NB4 (cell line): ENCODE measurements around the gene GPR107.
A peak's percentile ranks its signal among the peaks of the same experiment; 100 is the strongest.

Source experiments
- DNase-seq: peaks from one replicate; pipeline ENCODE4 v3.0.0; 2010; ENCODE audit warnings: low read depth
- H3K4me3 ChIP-seq: one replicate; pipeline ENCODE4 v1.5.1; 2011; ENCODE audit warnings: mild to moderate bottlenecking, low read depth, low read length, moderate library complexity
- MAX ChIP-seq: IDR thresholded peaks from 2 replicates; pipeline ENCODE4 v1.6.1; 2011; ENCODE audit warnings: low read depth, low read length
- MYC ChIP-seq: IDR thresholded peaks from 2 replicates; pipeline ENCODE4 v1.6.1; 2011; ENCODE audit warnings: low read depth, low read length
- POLR2A ChIP-seq: IDR thresholded peaks from 2 replicates; pipeline ENCODE4 v1.6.1; 2011; ENCODE audit warnings: mild to moderate bottlenecking; ENCODE audit not compliant: insufficient read length; ENCODE audit errors: extremely low read depth
- TF ChIP-seq, protein P1 (sequence below): IDR thresholded peaks from one replicate; pipeline ENCODE4 v1.5.1; 2012; ENCODE audit warnings: low read depth, low read length

Gene GPR107

GRCh38 chr9:130132746-130133145, 79.0 kb downstream of the GPR107 start:
- TF ChIP-seq MAX (no peak), POLR2A (no peak), MYC (no peak)
- TF ChIP-seq, protein P1, sequence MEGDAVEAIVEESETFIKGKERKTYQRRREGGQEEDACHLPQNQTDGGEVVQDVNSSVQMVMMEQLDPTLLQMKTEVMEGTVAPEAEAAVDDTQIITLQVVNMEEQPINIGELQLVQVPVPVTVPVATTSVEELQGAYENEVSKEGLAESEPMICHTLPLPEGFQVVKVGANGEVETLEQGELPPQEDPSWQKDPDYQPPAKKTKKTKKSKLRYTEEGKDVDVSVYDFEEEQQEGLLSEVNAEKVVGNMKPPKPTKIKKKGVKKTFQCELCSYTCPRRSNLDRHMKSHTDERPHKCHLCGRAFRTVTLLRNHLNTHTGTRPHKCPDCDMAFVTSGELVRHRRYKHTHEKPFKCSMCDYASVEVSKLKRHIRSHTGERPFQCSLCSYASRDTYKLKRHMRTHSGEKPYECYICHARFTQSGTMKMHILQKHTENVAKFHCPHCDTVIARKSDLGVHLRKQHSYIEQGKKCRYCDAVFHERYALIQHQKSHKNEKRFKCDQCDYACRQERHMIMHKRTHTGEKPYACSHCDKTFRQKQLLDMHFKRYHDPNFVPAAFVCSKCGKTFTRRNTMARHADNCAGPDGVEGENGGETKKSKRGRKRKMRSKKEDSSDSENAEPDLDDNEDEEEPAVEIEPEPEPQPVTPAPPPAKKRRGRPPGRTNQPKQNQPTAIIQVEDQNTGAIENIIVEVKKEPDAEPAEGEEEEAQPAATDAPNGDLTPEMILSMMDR: no peak
- H3K4me3 ChIP-seq: no peak overlapping the region
- DNase-seq: no peak

DNA sequence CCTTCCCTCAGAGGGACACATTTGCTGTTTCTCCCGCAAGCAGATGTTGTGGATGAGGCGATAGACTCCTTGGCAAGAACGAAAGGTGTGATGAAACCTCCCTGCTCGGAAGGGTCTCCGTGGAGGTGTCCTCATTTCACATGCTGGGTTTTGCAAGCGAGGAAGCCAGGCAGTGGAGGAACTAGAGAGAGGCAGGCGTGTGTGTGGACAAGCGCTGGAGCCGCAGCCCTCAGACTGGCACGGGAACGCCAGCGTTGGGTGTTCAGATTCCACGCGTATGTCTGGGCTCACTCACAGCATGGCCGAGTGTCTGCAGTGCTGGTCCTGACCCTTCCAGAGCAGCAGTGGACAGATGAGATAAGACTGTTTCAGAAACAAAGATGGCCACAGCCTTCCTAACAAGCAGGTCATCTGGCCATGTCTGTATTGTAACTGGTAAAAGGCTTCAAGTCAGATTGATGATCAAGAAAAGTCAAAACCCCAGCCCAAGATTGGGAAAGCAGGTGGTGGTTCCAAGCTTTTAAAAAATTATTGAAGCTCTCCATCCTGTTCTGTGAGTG, 83.5 kb downstream of the GPR107 start:
- H3K4me3 ChIP-seq: no peak overlapping the region
- TF ChIP-seq MYC (no peak), POLR2A (no peak), MAX (no peak)
- TF ChIP-seq, protein P1: no peak
- DNase-seq: no peak

DNA sequence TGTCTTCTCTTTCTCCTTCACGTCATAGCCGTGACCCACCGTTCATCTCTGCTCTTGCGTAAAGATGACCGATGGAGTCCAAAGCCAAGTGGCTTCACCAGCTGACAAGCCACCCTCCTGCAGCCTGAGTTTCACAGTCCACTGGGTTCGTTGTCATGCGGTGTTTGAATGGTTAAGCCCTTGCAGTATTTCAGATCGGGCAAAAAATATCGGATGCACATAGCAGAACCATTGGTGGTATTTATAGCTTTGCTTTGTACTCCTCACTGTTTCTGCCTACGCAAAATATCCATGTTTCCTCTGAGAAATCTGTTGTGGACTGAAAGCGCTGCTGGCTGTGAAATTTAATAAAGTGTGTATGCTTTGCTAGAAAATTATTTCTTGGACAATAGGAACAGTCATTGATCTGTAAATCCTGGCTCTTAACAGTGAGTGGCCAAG, 84.0 kb downstream of the GPR107 start:
- TF ChIP-seq POLR2A (no peak), MYC (no peak), MAX (no peak)
- TF ChIP-seq, protein P1: no peak
- no peak for DNase-seq
- no peak overlapping the region for H3K4me3 ChIP-seq

DNA sequence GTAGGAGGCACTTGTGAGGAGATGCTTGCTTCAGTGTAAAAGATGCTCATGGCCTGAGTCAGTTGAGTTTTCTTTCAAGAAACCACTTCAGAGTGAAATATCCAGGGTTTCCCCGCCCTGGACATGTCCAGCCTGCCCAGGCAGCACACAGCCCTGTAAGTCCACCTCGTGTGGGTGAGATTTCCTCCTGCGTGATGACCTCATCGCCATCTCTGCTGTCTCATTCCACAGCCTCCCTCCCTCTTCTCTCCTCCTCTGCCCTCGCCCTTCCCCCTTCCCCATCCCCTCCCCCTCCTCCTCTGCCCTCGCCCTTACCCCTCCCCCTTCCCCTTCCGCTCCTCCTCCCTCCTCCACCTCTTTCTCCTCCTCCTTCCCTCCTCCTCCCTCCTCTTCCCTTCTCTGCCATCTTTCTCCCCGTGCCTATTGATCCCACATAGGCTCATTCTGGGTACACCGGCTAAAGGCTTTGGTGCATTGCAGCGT, 84.5 kb downstream of the GPR107 start:
- DNase-seq: peak; percentile 24
- TF ChIP-seq POLR2A (no peak), MYC (no peak), MAX (no peak)
- TF ChIP-seq, protein P1: no peak
- no peak overlapping the region for H3K4me3 ChIP-seq

DNA sequence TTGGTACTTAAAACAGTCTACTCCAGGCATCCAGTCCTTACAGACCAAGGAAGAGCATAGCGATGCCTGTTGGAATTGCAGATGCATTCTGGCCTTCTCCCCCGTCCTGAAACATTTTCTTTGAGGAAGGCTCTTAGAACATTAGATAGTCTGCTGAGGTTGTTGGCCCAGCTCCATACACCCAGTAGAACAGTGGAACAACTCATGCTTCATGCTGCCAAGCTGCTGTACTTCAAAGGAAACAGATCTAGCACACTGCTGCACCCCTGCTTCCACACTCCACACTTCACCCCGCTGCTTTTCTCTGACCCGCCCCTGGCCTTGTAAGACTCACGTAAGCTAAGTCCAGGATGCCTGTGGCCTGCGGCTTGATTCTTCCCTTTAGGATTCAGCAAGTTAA, 85.1 kb downstream of the GPR107 start:
- H3K4me3 ChIP-seq: no peak overlapping the region
- DNase-seq: no peak
- TF ChIP-seq, protein P1: no peak
- no peak for TF ChIP-seq MYC
- no peak for TF ChIP-seq POLR2A
- no peak for TF ChIP-seq MAX
